Measurements from ENCODE around the gene HSPB6.

The HSPB6 gene

GRCh38 chr19:35764432-35765315 lies 7.8 kb upstream of the HSPB6 start:
- no peak for DNase-seq

GRCh38 chr19:35760711-35761349 lies 4.0 kb upstream of the HSPB6 start:
- no peak for DNase-seq

- DNase-seq = no peak
Observed at GRCh38 chr19:35759697-35760096, 2.9 kb upstream of the HSPB6 start.

- peak; percentile 98 for DNase-seq
Observed at GRCh38 chr19:35757749-35758608, 1.1 kb upstream of the HSPB6 start, which contains the start of gene PROSER3. Gene PROSER3 (plus strand): TSS chr19:35758176. CDS start chr19:35758216, 40 bp downstream.

- peak; percentile 78 for DNase-seq
Observed at GRCh38 chr19:35757231-35757748, 461 bp upstream of the HSPB6 start.

GRCh38 chr19:35755550-35756376 lies 1.1 kb downstream of the HSPB6 start:
- peak; percentile 70 for DNase-seq

GRCh38 chr19:35755131-35755549 lies 1.7 kb downstream of the HSPB6 start:
- DNase-seq = no peak

GRCh38 chr19:35754370-35755130 lies 2.3 kb downstream of the HSPB6 start:
- no peak for DNase-seq

- no peak for DNase-seq
Observed at GRCh38 chr19:35753634-35754369, 3.0 kb downstream of the HSPB6 start.

- no peak for DNase-seq
Observed at GRCh38 chr19:35752746-35753350, 4.0 kb downstream of the HSPB6 start.

- no peak for DNase-seq
Observed at GRCh38 chr19:35751839-35752745, 4.7 kb downstream of the HSPB6 start.

GRCh38 chr19:35750167-35750566 lies 6.7 kb downstream of the HSPB6 start:
- DNase-seq = no peak

GRCh38 chr19:35748106-35749020 lies 8.5 kb downstream of the HSPB6 start, which contains the start of gene LIN37:
Gene LIN37 (plus strand): TSS chr19:35748576. CDS start chr19:35748725, 149 bp downstream.
- peak; percentile 96 for DNase-seq

GRCh38 chr19:35746531-35746930 lies 10.3 kb downstream of the HSPB6 start:
- DNase-seq = no peak

- DNase-seq = no peak
Observed at GRCh38 chr19:35746087-35746462, 10.8 kb downstream of the HSPB6 start.

GRCh38 chr19:35745328-35746086 lies 11.3 kb downstream of the HSPB6 start, which contains the start of the genes PSENEN and U2AF1L4:
Gene PSENEN (plus strand): TSS chr19:35745651. CDS start chr19:35745931, 280 bp downstream.
Gene U2AF1L4 (minus strand): TSS chr19:35745418. CDS start chr19:35745391, 27 bp downstream.
- DNase-seq = peak; percentile 94
